ENCODE measurements around the gene CTSH. TPM values are rescaled to one million over a fixed set of nuclear protein-coding genes. Genes with fewer than 3 reads are reported as not detected.

Gene CTSH, protein sequence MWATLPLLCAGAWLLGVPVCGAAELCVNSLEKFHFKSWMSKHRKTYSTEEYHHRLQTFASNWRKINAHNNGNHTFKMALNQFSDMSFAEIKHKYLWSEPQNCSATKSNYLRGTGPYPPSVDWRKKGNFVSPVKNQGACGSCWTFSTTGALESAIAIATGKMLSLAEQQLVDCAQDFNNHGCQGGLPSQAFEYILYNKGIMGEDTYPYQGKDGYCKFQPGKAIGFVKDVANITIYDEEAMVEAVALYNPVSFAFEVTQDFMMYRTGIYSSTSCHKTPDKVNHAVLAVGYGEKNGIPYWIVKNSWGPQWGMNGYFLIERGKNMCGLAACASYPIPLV
- total RNA-seq: 74.9 and 95.2 TPM in 2 replicates

DNA sequence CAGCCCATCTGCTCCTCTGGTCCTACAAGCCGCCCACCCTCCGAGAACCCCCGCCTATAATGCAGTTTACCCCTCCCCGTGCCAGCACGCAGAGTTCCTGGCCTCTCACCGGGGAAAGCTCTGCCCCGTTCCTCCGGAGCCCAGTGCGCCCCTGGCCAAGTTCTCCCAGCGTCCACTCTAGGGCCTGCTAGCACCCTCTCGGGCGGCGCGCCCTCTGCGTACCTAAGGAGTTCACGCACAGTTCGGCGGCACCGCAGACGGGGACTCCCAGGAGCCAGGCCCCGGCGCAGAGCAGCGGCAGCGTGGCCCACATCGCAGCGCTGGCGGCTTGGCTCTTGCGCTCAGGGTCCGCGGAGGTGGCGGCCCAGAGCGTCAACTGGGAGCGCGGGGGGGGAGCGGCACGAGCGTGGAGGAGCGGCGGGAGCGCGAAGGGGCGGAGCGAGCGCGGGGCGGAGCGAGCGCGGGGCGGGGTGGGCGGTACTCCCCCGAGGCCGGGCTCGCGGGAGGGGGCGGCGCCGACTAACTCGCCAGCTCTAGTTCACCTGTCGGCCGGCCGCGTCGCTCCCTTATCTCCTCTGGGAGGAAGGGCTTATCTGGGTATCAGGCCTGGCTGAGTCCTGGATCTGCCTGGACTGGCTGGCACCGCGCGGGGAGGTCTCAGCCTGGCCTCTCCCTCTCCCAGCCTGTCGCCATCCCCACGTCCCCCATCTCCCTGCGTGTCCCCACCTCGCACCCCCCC is at the start of gene CTSH:
TSS of gene CTSH (minus strand) at position 378 of the 739 bp plus-strand sequence. CDS start at position 313, 65 bp downstream.

DNA sequence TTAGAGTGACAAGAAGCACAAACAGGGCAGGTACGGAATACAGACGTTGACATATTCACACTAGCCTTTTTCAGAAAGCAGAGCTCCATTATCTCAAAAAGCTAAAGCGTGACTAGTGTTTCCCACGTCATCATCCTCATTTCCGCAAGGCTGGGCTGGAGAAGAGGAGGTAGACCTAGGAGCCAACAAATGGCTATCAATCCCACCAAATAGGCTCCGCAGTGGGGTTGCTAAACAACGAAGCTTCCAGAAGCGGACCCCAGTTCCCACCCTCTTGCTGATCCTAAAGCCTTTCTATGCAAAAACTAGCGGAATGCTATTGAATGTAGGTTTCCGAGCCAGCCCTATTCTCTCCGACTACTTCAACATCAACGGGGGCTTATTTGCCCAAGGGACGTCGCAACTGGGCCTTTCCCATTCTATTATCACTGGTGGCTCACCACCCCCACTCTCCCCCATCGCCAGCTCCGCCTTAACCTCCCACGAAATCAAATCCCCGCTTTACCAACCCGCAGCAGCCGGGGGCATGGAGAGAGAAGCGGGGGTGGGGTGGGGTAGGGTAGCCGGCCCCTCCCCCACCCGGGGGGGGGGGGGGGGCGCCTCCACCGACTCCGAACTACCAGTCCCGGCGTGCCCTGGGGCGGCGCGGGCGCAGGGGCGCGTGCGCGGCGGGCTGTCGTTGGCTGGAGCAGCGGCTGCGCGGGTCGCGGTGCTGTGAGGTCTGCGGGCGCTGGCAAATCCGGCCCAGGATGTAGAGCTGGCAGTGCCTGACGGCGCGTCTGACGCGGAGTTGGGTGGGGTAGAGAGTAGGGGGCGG is 72.5 kb downstream of the CTSH start, which contains the start of gene MORF4L1:
TSS of gene MORF4L1 (plus strand) at position 736 of the 817 bp plus-strand sequence. CDS start 128 bp downstream, outside the sequence.

Other genes starting within 250 kb of the CTSH start
- 3.4 and 6.6 TPM in 2 replicates for gene ADAMTS7, start 133.6 kb downstream of the CTSH start, total RNA-seq
- 323 and 448 TPM in 2 replicates for gene MORF4L1, start 72.2 kb downstream of the CTSH start, total RNA-seq
- gene RASGRF1, start 145.7 kb upstream of the CTSH start, total RNA-seq: 0.98 and 2.9 TPM in 2 replicates